Astrocyte (in vitro differentiated cells and primary cell): Measurements from ENCODE around the gene TOM1L2.

Experiments used
- CTCF ChIP-seq: IDR thresholded peaks from 2 replicates; pipeline ENCODE4 v1.5.1; 2011; ENCODE audit warnings: low read depth, mild to moderate bottlenecking, inconsistent platforms, low read length, moderate library complexity; ENCODE audit not compliant: insufficient read depth
- EZH2 ChIP-seq: IDR thresholded peaks from 2 replicates; pipeline ENCODE4 v1.6.1; 2012; ENCODE audit warnings: mild to moderate bottlenecking, low read length, inconsistent platforms; ENCODE audit not compliant: insufficient read depth

- TF ChIP-seq CTCF (no peak), EZH2 (no peak)
Observed at GRCh38 chr17:17806035-17806434, 166.2 kb downstream of the TOM1L2 start.
